HepG2 (cell line): Measurements from ENCODE around the gene KDM6B. TPM values are rescaled to one million over a fixed set of nuclear protein-coding genes. Genes with fewer than 3 reads are reported as not detected.
A peak's percentile ranks its signal among the peaks of the same experiment; 100 is the strongest.

ENCODE experiments used
- FOXK1 ChIP-seq: sonication (generic); formaldehyde crosslinking; IDR thresholded peaks from 2 replicates; pipeline ENCODE4 v1.4.0; 2020; ENCODE audit warnings: low read depth, missing genetic modification reagents, borderline replicate concordance
- GATAD1 ChIP-seq: IDR thresholded peaks from 2 replicates; pipeline ENCODE4 v1.6.1; 2016; ENCODE audit warnings: missing genetic modification reagents, missing compliant biosample characterization
- HDAC1 ChIP-seq: sonication (generic); formaldehyde crosslinking; IDR thresholded peaks from 2 replicates; pipeline ENCODE4 v1.5.1; 2020; ENCODE audit warnings: mild to moderate bottlenecking, missing genetic modification reagents
- HOXA3 ChIP-seq: sonication (generic); formaldehyde crosslinking; IDR thresholded peaks from 2 replicates; pipeline ENCODE4 v1.5.0; 2020; ENCODE audit warnings: missing genetic modification reagents
- MED13 ChIP-seq: sonication (generic); formaldehyde crosslinking; IDR thresholded peaks from 2 replicates; pipeline ENCODE4 v1.5.0; 2020; ENCODE audit warnings: missing genetic modification reagents
- NPAS2 ChIP-seq: sonication (generic); formaldehyde crosslinking; IDR thresholded peaks from 2 replicates; pipeline ENCODE4 v1.8.0; 2022; ENCODE audit warnings: mild to moderate bottlenecking, missing genetic modification reagents, borderline replicate concordance
- SMARCC2 ChIP-seq: fragments of 450-650 bp; IDR thresholded peaks from 2 replicates; pipeline ENCODE4 v1.6.1; 2017; ENCODE audit warnings: antibody characterized with exemption, mild to moderate bottlenecking
- SRSF1 ChIP-seq: fragments of 200-400 bp; formaldehyde crosslinking; optimal IDR thresholded peaks from 2 replicates; pipeline ENCODE3; 2017; ENCODE audit warnings: mild to moderate bottlenecking, low read depth, low read length, moderate library complexity
- SRSF9 ChIP-seq: fragments of 200-400 bp; formaldehyde crosslinking; IDR thresholded peaks from 2 replicates; pipeline ENCODE4 v1.6.1; 2018; ENCODE audit warnings: borderline replicate concordance, mild to moderate bottlenecking, low read depth, low read length; ENCODE audit not compliant: insufficient read depth, poor library complexity, severe bottlenecking
- TGIF2 ChIP-seq: IDR thresholded peaks from 2 replicates; pipeline ENCODE4 v1.6.1; 2016; ENCODE audit warnings: control low read depth, missing compliant biosample characterization
- WIZ ChIP-seq: sonication (generic); formaldehyde crosslinking; IDR thresholded peaks from 2 replicates; pipeline ENCODE4 v1.5.1; 2020; ENCODE audit warnings: mild to moderate bottlenecking, missing genetic modification reagents
- ZKSCAN5 ChIP-seq: sonication (generic); formaldehyde crosslinking; IDR thresholded peaks from 2 replicates; pipeline ENCODE4 v1.5.1; 2020; ENCODE audit warnings: mild to moderate bottlenecking, missing genetic modification reagents
- ZNF382 ChIP-seq: sonication (generic); formaldehyde crosslinking; IDR thresholded peaks from 2 replicates; pipeline ENCODE4 v1.5.0; 2020; ENCODE audit warnings: missing genetic modification reagents, mild to moderate bottlenecking, borderline replicate concordance
- ZNF484 ChIP-seq: sonication (generic); formaldehyde crosslinking; IDR thresholded peaks from 2 replicates; pipeline ENCODE4 v1.5.1; 2020; ENCODE audit warnings: mild to moderate bottlenecking, low read depth, missing genetic modification reagents, borderline replicate concordance
- polyA plus RNA-seq, 8 experiments: library from polyadenylated mRNA; depleted of rRNA in 3 of 8; stranded (reverse) in 7 of 8; unstranded in 1 of 8; fragments of >200 nt; fragmentation: Illumina TruSeq in 4 of 8; extraction: Trizol in 4 of 8; gene quantifications; 2 replicates each; pipeline versions ENCODE4 v1.2.1 to v1.2.3, GENCODE V29; 2011 to 2016; ENCODE audit warnings: low read depth in 4 of 8, missing spikeins in 1 of 8, mixed read lengths in 1 of 8; ENCODE audit not compliant: insufficient read depth in 1 of 8
- total RNA-seq, 5 experiments: library from RNA; depleted of rRNA; stranded (reverse); fragments of >200 nt; fragmentation: Illumina TruSeq; extraction: Trizol; gene quantifications; 2 replicates each; pipeline ENCODE4 v1.2.3, GENCODE V29; 2016; ENCODE audit warnings: low read depth in 1 of 5
- TF ChIP-seq, protein P1 (sequence below): sonication (generic); IDR thresholded peaks from 2 replicates; pipeline ENCODE4 v1.6.1; 2016; ENCODE audit warnings: low read depth, borderline replicate concordance
- TF ChIP-seq, protein P2 (sequence below): sonication (generic); formaldehyde crosslinking; conservative IDR thresholded peaks from 2 replicates; pipeline ENCODE4 v1.8.0; 2022; ENCODE audit warnings: mild to moderate bottlenecking, moderate library complexity, missing genetic modification reagents
- TF ChIP-seq, protein P3 (sequence below): sonication (generic); formaldehyde crosslinking; IDR thresholded peaks from 2 replicates; pipeline ENCODE4 v1.5.1; 2020; ENCODE audit warnings: missing genetic modification reagents, mild to moderate bottlenecking, borderline replicate concordance

The KDM6B gene
- total and polyA plus RNA-seq, 2 of the 13 experiments (the other 11 are each of a cell fraction or from before 2014, with no cell fraction given) = 1.3 to 2.1 TPM

DNA sequence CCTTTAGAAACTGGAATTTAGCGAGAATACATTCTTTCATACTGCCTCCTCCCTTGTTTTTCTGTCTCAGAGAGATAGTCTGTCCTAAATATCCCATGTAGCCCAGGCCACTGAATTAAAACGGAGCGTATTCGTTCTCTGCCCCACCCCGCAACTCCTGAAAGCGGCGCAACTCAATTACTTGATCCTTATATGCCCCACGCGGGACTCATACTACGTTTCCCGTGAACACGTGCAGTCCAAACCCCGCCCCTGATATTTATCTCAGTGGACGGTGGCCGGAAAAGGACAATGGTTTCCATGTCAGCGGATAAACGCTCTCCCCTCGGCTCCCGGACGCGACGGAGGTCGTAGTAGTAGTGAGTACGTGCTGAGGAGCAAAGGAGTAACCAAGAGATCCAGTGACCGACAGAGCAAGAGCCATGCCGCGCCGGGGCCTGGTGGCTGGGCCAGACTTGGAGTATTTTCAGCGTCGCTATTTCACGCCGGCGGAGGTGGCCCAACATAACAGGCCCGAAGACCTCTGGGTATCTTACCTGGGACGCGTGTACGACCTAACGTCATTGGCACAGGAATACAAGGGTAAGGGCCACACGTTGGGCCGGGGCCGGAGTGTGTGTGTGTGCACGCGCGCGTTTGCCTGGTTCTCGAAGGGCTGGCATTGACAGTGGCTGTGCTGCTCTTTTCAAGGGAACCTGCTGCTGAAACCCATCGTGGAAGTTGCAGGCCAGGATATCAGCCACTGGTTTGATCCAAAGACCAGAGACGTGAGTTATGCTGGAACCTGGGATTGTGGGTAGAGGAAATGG, 23.9 kb downstream of the KDM6B start, which contains the start of gene CYB5D1 (continued):
- TF ChIP-seq SRSF9 (no peak), WIZ (no peak), ZKSCAN5 (CRISPR knock-in tag) (no peak), ZNF484 (CRISPR knock-in tag) (no peak), HDAC1 (CRISPR knock-in tag) (peak; percentile 89), ZNF382 (CRISPR knock-in tag) (no peak), TGIF2 (CRISPR knock-in tag) (peak; percentile 64), SMARCC2 (no peak), SRSF1 (peak; percentile 44), NPAS2 (no peak), HOXA3 (peak; percentile 65; the same call in 1 of the 2 replicates), GATAD1 (CRISPR knock-in tag) (0 out of 2 replicates have a peak, but pooled peaks have one; percentile 73), FOXK1 (CRISPR knock-in tag) (peak; percentile 90; the same call in 1 of the 2 replicates), MED13 (CRISPR knock-in tag) (no peak)
- TF ChIP-seq, protein P1, sequence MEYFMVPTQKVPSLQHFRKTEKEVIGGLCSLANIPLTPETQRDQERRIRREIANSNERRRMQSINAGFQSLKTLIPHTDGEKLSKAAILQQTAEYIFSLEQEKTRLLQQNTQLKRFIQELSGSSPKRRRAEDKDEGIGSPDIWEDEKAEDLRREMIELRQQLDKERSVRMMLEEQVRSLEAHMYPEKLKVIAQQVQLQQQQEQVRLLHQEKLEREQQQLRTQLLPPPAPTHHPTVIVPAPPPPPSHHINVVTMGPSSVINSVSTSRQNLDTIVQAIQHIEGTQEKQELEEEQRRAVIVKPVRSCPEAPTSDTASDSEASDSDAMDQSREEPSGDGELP = peak; percentile 38; the same call in 1 of the 2 replicates
- TF ChIP-seq, protein P2, sequence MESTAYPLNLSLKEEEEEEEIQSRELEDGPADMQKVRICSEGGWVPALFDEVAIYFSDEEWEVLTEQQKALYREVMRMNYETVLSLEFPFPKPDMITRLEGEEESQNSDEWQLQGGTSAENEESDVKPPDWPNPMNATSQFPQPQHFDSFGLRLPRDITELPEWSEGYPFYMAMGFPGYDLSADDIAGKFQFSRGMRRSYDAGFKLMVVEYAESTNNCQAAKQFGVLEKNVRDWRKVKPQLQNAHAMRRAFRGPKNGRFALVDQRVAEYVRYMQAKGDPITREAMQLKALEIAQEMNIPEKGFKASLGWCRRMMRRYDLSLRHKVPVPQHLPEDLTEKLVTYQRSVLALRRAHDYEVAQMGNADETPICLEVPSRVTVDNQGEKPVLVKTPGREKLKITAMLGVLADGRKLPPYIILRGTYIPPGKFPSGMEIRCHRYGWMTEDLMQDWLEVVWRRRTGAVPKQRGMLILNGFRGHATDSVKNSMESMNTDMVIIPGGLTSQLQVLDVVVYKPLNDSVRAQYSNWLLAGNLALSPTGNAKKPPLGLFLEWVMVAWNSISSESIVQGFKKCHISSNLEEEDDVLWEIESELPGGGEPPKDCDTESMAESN (CRISPR knock-in tag) = peak; percentile 34; the same call in 1 of the 2 replicates
- TF ChIP-seq, protein P3, sequence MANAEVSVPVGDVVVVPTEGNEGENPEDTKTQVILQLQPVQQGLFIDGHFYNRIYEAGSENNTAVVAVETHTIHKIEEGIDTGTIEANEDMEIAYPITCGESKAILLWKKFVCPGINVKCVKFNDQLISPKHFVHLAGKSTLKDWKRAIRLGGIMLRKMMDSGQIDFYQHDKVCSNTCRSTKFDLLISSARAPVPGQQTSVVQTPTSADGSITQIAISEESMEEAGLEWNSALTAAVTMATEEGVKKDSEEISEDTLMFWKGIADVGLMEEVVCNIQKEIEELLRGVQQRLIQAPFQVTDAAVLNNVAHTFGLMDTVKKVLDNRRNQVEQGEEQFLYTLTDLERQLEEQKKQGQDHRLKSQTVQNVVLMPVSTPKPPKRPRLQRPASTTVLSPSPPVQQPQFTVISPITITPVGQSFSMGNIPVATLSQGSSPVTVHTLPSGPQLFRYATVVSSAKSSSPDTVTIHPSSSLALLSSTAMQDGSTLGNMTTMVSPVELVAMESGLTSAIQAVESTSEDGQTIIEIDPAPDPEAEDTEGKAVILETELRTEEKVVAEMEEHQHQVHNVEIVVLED (CRISPR knock-in tag) = peak; percentile 54
